Activated CD4-positive, alpha-beta T cell treated with anti-CD3 and anti-CD28 coated beads, Interleukin-2, amount 10 ng/mL, durations not matched to agents 24 days and 14 days (primary cell): Measurements from ENCODE around the gene FBXO10. TPM values are rescaled to one million over a fixed set of nuclear protein-coding genes. Genes with fewer than 3 reads are reported as not detected.

Experiments
- DNase-seq: peaks from one replicate; pipeline ENCODE4 v3.0.0; 2022
- H3K27ac Mint-ChIP-seq: one replicate; pipeline ENCODE4 v1.8.0; 2022; ENCODE audit warnings: mild to moderate bottlenecking, mixed read lengths
- H3K27me3 Mint-ChIP-seq: one replicate; pipeline ENCODE4 v1.8.0; 2022; ENCODE audit warnings: mixed read lengths
- H3K36me3 Mint-ChIP-seq: one replicate; pipeline ENCODE4 v1.8.0; 2022; ENCODE audit warnings: low read depth, mild to moderate bottlenecking, mixed read lengths
- H3K4me1 Mint-ChIP-seq: one replicate; pipeline ENCODE4 v1.8.0; 2021; ENCODE audit warnings: mixed read lengths
- H3K4me3 Mint-ChIP-seq: one replicate; pipeline ENCODE4 v1.8.0; 2022; ENCODE audit warnings: mild to moderate bottlenecking, moderate library complexity, mixed read lengths
- H3K9me3 Mint-ChIP-seq: one replicate; pipeline ENCODE4 v1.8.0; 2021; ENCODE audit warnings: mixed read lengths
- intact Hi-C: fragments of 100-400 bp; cut with micrococcal nuclease; formaldehyde crosslinking; loops from one replicate; pipeline ENCODE4 v1.15.1; 2023
- total RNA-seq: library from RNA; stranded (reverse); gene quantifications from 2 replicates; pipeline ENCODE4 v1.2.3, GENCODE V29; 2022

Gene FBXO10
- total RNA-seq, 1 donor from 2014 or later: 2.7 TPM

GRCh38 chr9:37574241-37574721 lies 1.9 kb downstream of the FBXO10 start:
- H3K4me3 Mint-ChIP-seq: no peak overlapping the region
- no peak for DNase-seq
- peaks cover 22% of the 10 kb centered on the region for H3K4me1 Mint-ChIP-seq
- no peaks in the 10 kb centered on the region for H3K9me3 Mint-ChIP-seq
- H3K36me3 Mint-ChIP-seq: peaks cover 11% of the 10 kb centered on the region
- peaks cover 10% of the 10 kb centered on the region for H3K27me3 Mint-ChIP-seq
- intact Hi-C loops: no loop called here
- H3K27ac Mint-ChIP-seq: no peak overlapping the region

DNA sequence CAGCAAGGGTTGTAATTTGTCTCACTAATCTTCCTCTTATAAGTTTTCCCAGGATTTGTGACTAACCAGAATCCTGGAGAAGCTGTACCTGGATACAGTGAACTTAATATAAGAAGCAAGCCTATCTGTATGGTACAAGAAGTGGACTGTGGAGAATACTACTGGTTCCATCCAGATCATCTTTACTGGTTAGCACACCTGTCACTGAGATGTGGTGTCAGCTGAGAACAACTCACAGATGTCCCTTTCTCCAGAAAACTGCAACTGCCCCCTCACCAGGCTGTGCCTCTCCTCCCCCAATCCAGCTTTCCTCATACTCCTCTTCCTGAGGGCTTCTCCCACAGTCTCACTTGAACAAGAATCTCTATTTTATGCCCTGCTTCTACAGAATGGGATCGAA lies 4.9 kb downstream of the FBXO10 start:
- Mint-ChIP-seq H3K27ac (no peak overlapping the region), H3K36me3 (peaks cover 1% of the 10 kb centered on the region), H3K9me3 (no peaks in the 10 kb centered on the region), H3K4me3 (no peak overlapping the region), H3K4me1 (peaks cover 14% of the 10 kb centered on the region), H3K27me3 (peaks cover 10% of the 10 kb centered on the region)
- no peak for DNase-seq
- intact Hi-C loops: no loop called here

DNA sequence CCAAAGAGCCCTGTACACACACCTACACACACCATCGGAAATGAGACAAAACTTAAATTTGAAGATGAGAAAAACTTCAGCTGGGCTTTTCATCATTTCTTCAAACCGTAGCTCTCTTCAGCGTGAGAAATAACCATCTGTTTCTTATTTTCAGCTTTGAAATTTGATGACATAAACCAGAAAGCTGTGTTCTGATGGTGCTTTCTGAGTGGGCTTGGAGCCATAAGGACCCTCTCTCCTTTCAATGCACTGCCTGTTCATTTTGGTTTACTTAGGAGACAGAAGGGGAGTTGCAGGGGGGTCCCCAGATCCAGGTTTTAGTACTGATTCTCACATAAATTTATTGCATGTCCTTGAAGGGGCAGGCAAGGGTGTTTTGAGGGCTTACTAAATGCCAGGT lies 9.5 kb downstream of the FBXO10 start:
- peaks cover 19% of the 10 kb centered on the region for H3K9me3 Mint-ChIP-seq
- DNase-seq: no peak
- peaks cover 2% of the 10 kb centered on the region for H3K4me1 Mint-ChIP-seq
- H3K27ac Mint-ChIP-seq: no peak overlapping the region
- peaks cover 5% of the 10 kb centered on the region for H3K36me3 Mint-ChIP-seq
- no peaks in the 10 kb centered on the region for H3K27me3 Mint-ChIP-seq
- H3K4me3 Mint-ChIP-seq: no peak overlapping the region
- intact Hi-C loops: no loop called here

- no peaks in the 10 kb centered on the region for H3K27me3 Mint-ChIP-seq
- no peak overlapping the region for H3K4me3 Mint-ChIP-seq
- peaks cover 5% of the 10 kb centered on the region for H3K36me3 Mint-ChIP-seq
- intact Hi-C loops: no loop called here
- H3K9me3 Mint-ChIP-seq: peaks cover 19% of the 10 kb centered on the region
- H3K4me1 Mint-ChIP-seq: peaks cover 2% of the 10 kb centered on the region
- H3K27ac Mint-ChIP-seq: no peak overlapping the region
- DNase-seq: no peak
Measured at GRCh38 chr9:37565661-37566618, 10.2 kb downstream of the FBXO10 start.

- H3K36me3 Mint-ChIP-seq: peaks cover 5% of the 10 kb centered on the region
- intact Hi-C loops: no loop called here
- H3K27me3 Mint-ChIP-seq: no peaks in the 10 kb centered on the region
- peaks cover 19% of the 10 kb centered on the region for H3K9me3 Mint-ChIP-seq
- no peak for DNase-seq
- peaks cover 2% of the 10 kb centered on the region for H3K4me1 Mint-ChIP-seq
- no peak overlapping the region for H3K27ac Mint-ChIP-seq
- no peak overlapping the region for H3K4me3 Mint-ChIP-seq
Measured at GRCh38 chr9:37564916-37565315, 11.3 kb downstream of the FBXO10 start.

GRCh38 chr9:37563806-37564513 lies 12.2 kb downstream of the FBXO10 start:
- Mint-ChIP-seq H3K4me3 (no peak overlapping the region), H3K9me3 (peaks cover 19% of the 10 kb centered on the region), H3K36me3 (peaks cover 5% of the 10 kb centered on the region), H3K27me3 (no peaks in the 10 kb centered on the region), H3K27ac (no peak overlapping the region), H3K4me1 (peaks cover 2% of the 10 kb centered on the region)
- no peak for DNase-seq
- intact Hi-C loops: no loop called here

- Mint-ChIP-seq H3K4me3 (no peak overlapping the region), H3K27me3 (no peaks in the 10 kb centered on the region), H3K9me3 (peaks cover 19% of the 10 kb centered on the region), H3K4me1 (no peaks in the 10 kb centered on the region), H3K36me3 (peaks cover 5% of the 10 kb centered on the region), H3K27ac (no peak overlapping the region)
- no peak for DNase-seq
- intact Hi-C loops: no loop called here
Measured at GRCh38 chr9:37562826-37563225, 13.4 kb downstream of the FBXO10 start.

- no peak for DNase-seq
- Mint-ChIP-seq H3K4me1 (no peaks in the 10 kb centered on the region), H3K27me3 (no peaks in the 10 kb centered on the region), H3K27ac (no peak overlapping the region), H3K9me3 (peaks cover 19% of the 10 kb centered on the region), H3K4me3 (no peak overlapping the region), H3K36me3 (peaks cover 5% of the 10 kb centered on the region)
- intact Hi-C loops: no loop called here
Measured at GRCh38 chr9:37561682-37562081, 14.5 kb downstream of the FBXO10 start.

GRCh38 chr9:37559855-37560592 lies 16.2 kb downstream of the FBXO10 start:
- intact Hi-C loops: no loop called here
- H3K9me3 Mint-ChIP-seq: peaks cover 15% of the 10 kb centered on the region
- peaks cover 3% of the 10 kb centered on the region for H3K36me3 Mint-ChIP-seq
- no peaks in the 10 kb centered on the region for H3K4me1 Mint-ChIP-seq
- no peak for DNase-seq
- no peak overlapping the region for H3K4me3 Mint-ChIP-seq
- no peak overlapping the region for H3K27ac Mint-ChIP-seq
- no peaks in the 10 kb centered on the region for H3K27me3 Mint-ChIP-seq

DNA sequence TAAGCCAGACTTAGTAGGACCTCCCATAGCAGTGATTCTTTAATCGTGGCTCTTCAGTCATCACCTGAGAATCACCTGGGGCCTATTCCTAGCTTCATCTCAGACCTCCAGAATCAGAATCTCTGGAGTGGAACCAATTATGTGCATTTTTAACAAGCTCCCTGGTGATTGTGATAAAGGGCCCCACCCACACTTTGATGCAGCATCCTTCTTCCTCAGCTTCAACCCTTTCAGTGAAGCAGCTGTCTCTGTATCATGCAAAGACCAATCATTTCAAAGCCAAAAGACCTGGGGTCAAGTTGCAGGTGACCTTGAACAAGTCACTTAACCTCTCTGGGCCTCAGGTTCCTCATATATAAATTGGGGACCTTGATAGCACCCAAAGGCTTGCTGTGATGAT lies 17.1 kb downstream of the FBXO10 start:
- no peaks in the 10 kb centered on the region for H3K27me3 Mint-ChIP-seq
- H3K4me3 Mint-ChIP-seq: no peak overlapping the region
- peaks cover 10% of the 10 kb centered on the region for H3K9me3 Mint-ChIP-seq
- H3K27ac Mint-ChIP-seq: no peak overlapping the region
- intact Hi-C loops: no loop called here
- no peaks in the 10 kb centered on the region for H3K4me1 Mint-ChIP-seq
- H3K36me3 Mint-ChIP-seq: peaks cover 2% of the 10 kb centered on the region
- DNase-seq: no peak

- no peak for DNase-seq
- Mint-ChIP-seq H3K36me3 (no peaks in the 10 kb centered on the region), H3K4me1 (no peaks in the 10 kb centered on the region), H3K9me3 (no peaks in the 10 kb centered on the region), H3K4me3 (no peak overlapping the region), H3K27ac (no peak overlapping the region), H3K27me3 (no peaks in the 10 kb centered on the region)
- intact Hi-C loops: no loop called here
Measured at GRCh38 chr9:37555786-37556185, 20.4 kb downstream of the FBXO10 start.

GRCh38 chr9:37554318-37554717 lies 21.9 kb downstream of the FBXO10 start:
- no peak overlapping the region for H3K4me3 Mint-ChIP-seq
- intact Hi-C loops: no loop called here
- no peaks in the 10 kb centered on the region for H3K9me3 Mint-ChIP-seq
- no peak for DNase-seq
- H3K36me3 Mint-ChIP-seq: no peaks in the 10 kb centered on the region
- H3K27ac Mint-ChIP-seq: no peak overlapping the region
- no peaks in the 10 kb centered on the region for H3K27me3 Mint-ChIP-seq
- no peaks in the 10 kb centered on the region for H3K4me1 Mint-ChIP-seq

DNA sequence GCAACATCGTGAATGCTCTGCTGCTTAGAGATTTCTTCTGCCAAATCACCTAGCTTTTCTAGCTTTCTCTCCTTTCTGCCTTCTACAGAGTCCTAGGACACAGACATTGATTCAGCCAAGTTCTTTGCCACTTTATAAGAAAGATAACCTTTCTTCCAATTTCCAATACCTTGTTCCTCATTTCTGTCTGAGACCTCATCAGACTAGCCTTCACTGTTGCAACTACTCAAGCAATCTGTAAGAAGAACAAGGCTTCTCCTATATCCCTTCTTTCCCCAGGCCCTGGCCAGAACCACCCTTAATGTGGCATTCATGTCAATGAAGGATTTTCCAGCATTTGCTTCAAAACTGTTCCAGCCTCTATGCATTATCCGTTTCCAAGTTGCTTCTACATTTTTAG lies 24.3 kb downstream of the FBXO10 start:
- Mint-ChIP-seq H3K4me3 (no peak overlapping the region), H3K27me3 (no peaks in the 10 kb centered on the region), H3K9me3 (no peaks in the 10 kb centered on the region), H3K27ac (no peak overlapping the region), H3K36me3 (no peaks in the 10 kb centered on the region), H3K4me1 (no peaks in the 10 kb centered on the region)
- no peak for DNase-seq
- intact Hi-C loops: no loop called here

DNA sequence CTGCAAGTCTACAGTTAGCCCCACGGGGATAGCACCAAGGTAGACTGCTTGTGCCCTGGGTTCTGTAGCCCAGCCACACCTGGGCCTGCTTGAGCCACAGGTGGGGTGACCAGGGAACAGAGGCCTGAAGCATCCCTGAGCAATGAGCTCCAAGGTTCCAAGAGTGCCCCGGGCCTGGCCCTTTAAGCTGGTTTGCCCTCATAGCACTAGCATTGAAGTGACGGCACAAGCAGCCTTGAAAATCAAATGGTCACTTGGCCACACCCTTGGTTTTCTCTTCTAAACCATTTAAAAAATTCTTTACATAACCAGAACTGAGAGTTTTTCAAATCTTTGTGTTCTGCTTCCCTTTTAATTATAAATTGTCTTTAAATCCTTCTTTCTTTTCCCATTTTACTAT lies 24.7 kb downstream of the FBXO10 start:
- intact Hi-C loops: no loop called here
- Mint-ChIP-seq H3K27ac (no peak overlapping the region), H3K4me1 (no peaks in the 10 kb centered on the region), H3K9me3 (no peaks in the 10 kb centered on the region), H3K27me3 (no peaks in the 10 kb centered on the region), H3K4me3 (no peak overlapping the region), H3K36me3 (no peaks in the 10 kb centered on the region)
- no peak for DNase-seq
